HFF-Myc (cell line): ENCODE measurements around the gene LASP1.

Source experiments
- DNase-seq: peaks from one replicate; pipeline ENCODE4 v3.0.0-alpha.2; 2011; ENCODE audit warnings: low read depth; ENCODE audit errors: extremely low read depth
- H3K4me3 ChIP-seq: replicated peaks from 2 replicates; pipeline ENCODE4 v1.5.1; 2011; ENCODE audit warnings: low read depth, mild to moderate bottlenecking, control low read depth, low read length
- CTCF ChIP-seq: IDR thresholded peaks from 2 replicates; pipeline ENCODE4 v1.5.1; 2012; ENCODE audit warnings: mild to moderate bottlenecking, low read depth, low read length, control low read depth; ENCODE audit errors: missing control alignments

The LASP1 gene

GRCh38 chr17:38864636-38865398 lies 5.0 kb upstream of the LASP1 start:
- DNase-seq: no peak
- H3K4me3 ChIP-seq: no peak overlapping the region

GRCh38 chr17:38867179-38867967 lies 2.5 kb upstream of the LASP1 start:
- H3K4me3 ChIP-seq: peak overlapping the region; percentile 99
- no peak for DNase-seq

More at GRCh38 chr17:38864636-38865398, 5.0 kb upstream of the LASP1 start:
- peak; percentile 52 for TF ChIP-seq CTCF

GRCh38 chr17:38867968-38868816 lies 1.7 kb upstream of the LASP1 start:
- DNase-seq: no peak
- H3K4me3 ChIP-seq: peak overlapping the region; percentile 99
- no peak for TF ChIP-seq CTCF

More at GRCh38 chr17:38867179-38867967, 2.5 kb upstream of the LASP1 start:
- peak; percentile 11 for TF ChIP-seq CTCF

- no peak for DNase-seq
- peak overlapping the region; percentile 99 for H3K4me3 ChIP-seq
- no peak for TF ChIP-seq CTCF
These were observed 887 bp upstream of the LASP1 start for GRCh38 chr17:38868817-38869525.

- peak overlapping the region; percentile 99 for H3K4me3 ChIP-seq
- TF ChIP-seq CTCF: no peak
- no peak for DNase-seq
These were observed 654 bp downstream of the LASP1 start for GRCh38 chr17:38870259-38871165.
